D721Med (cell line): ENCODE measurements around the gene ADAM19.

Source experiments
- DNase-seq: peaks from one replicate; pipeline ENCODE4 v3.0.0; 2011; ENCODE audit warnings: low spot score; ENCODE audit not compliant: insufficient read length
- FAIRE-seq: peaks from 2 replicates; lab custom pipeline; 2011; peaks lifted over from hg19 to GRCh38; lab: Jason Lieb, UNC
- TF ChIP-seq, protein P1 (sequence below): IDR thresholded peaks from 2 replicates; pipeline ENCODE4 v1.5.1; 2012; ENCODE audit warnings: mild to moderate bottlenecking, control low read depth; ENCODE audit not compliant: insufficient read depth; ENCODE audit errors: missing control alignments

ADAM19 gene

DNA sequence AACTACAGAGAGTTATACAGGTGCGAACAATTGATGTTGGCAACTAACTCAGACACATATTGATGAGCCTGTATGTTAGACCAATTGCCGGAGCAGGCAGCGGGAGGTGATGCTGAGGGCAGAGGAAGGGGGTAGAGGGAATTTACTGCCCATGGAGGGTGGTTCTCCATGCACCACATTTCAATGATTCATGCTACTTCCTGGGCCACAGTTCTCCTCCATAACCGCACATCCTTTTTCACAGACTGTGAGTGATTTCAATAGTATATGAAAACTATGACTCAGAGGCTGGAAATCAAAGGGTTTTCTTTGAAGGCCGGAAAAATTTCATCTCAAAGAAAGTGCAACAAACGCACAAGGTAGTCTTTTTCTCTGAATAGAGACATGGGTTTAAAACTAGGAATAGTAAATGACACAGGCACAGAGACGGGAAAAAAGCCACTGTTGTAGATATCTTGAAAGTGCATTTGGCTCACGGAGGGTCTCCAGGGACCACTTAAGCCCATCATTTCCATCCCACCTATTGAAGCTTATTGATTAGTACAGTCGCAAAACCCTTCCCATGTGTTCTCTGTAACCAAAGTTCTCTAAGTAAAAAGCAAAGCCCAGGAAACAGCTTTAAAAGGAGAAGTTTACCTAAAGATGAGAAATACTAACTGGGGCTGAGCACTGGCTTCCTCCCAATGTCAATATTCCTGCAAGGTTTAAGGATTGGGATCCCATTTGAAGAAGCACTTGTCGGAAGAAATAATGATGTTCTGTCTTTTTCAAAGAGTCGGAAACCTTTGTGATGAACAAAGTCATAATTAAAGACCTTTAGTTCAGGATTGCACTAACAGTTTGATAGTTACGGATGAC is 28.0 kb upstream of the ADAM19 start:
- FAIRE-seq = no peak
- no peak for DNase-seq
- TF ChIP-seq, protein P1, sequence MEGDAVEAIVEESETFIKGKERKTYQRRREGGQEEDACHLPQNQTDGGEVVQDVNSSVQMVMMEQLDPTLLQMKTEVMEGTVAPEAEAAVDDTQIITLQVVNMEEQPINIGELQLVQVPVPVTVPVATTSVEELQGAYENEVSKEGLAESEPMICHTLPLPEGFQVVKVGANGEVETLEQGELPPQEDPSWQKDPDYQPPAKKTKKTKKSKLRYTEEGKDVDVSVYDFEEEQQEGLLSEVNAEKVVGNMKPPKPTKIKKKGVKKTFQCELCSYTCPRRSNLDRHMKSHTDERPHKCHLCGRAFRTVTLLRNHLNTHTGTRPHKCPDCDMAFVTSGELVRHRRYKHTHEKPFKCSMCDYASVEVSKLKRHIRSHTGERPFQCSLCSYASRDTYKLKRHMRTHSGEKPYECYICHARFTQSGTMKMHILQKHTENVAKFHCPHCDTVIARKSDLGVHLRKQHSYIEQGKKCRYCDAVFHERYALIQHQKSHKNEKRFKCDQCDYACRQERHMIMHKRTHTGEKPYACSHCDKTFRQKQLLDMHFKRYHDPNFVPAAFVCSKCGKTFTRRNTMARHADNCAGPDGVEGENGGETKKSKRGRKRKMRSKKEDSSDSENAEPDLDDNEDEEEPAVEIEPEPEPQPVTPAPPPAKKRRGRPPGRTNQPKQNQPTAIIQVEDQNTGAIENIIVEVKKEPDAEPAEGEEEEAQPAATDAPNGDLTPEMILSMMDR = no peak

DNA sequence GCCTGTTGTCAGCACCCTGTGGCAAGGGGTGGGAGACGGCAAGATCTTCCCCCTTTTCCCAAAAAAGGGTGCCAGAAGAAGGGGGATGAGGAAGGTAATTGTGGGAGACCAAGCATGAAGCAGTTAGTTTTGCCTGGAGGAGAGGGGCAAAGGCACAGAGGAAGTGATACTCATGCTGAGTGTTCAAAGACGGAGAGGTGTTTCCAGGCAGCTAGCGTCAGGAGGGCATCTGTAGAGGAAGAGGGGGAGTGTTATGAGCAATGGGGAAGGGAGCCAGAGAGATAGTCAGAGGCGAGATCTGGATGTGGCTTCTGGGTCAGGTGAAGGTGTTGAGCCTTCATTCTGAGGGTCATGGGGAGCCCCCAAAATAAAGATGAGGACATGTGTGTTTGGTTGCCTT is 26.9 kb upstream of the ADAM19 start:
- DNase-seq (no peak), FAIRE-seq (no peak)
- TF ChIP-seq, protein P1 = no peak

DNA sequence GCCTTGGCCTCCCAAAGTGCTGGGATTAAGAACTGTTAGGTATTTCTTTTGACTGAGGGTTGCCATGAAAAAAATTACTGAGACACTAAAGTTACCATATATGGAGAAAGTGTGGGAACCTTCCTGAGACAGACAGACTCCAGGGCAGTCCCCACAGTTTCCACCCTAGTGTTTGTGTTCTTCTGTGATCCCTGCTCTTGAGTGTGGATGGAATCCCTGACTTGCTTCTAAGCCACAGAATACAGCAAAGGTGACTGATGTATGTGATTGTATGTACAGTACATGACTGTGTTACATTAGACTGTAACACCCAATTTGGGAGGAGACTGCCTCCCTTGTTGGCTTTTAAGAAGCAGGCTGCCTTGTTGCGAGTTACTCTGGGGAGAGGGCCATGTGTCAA is 24.7 kb upstream of the ADAM19 start:
- FAIRE-seq (no peak), DNase-seq (no peak)
- TF ChIP-seq, protein P1 = no peak

DNA sequence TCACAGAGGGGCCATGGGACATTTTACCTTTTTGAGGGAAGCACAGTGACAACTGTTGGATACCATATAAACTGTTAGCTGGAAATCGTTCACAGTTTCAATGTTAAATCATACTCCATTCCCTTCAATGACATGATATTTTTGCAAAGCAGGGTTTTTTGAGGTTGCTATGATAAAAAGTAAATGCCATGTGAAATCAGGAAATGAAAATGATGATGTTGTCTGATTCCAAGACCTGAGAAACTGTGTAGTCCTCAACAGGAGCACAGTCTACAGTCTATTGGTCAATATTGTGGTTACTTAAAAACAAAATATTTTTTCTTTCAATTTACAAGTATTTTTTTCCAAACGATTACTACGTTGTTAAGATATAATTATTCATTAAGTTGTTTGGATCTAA is 24.0 kb upstream of the ADAM19 start:
- TF ChIP-seq, protein P1 = no peak
- FAIRE-seq = no peak
- DNase-seq = no peak

DNA sequence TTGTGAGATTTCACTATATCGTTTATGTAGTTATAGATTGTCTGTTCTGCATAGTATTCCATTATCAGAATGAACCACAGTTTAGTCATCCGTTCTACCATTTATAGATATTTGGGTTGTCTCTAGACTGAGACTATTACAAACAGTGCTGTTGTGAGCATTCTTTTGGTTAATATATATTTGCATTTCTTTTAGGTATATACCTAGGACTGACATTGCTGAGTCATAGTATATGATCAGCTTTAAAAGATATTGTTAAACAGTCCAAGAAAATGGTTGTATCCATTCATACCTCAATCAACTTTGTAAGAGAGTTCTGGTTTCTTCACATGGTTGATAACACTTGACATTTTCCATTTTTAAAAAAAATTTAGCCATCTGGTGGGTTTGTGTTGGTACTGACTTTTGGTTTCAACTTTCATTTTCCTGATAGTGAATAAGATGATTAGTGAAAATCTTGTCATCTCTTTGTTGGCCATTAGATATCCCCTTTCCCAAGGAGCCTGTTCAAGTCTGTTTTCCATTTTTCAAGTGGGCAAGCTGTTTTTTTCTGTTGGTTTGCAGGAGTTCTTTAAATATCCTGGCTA is 22.9 kb upstream of the ADAM19 start:
- FAIRE-seq (no peak), DNase-seq (no peak)
- TF ChIP-seq, protein P1 = no peak

DNA sequence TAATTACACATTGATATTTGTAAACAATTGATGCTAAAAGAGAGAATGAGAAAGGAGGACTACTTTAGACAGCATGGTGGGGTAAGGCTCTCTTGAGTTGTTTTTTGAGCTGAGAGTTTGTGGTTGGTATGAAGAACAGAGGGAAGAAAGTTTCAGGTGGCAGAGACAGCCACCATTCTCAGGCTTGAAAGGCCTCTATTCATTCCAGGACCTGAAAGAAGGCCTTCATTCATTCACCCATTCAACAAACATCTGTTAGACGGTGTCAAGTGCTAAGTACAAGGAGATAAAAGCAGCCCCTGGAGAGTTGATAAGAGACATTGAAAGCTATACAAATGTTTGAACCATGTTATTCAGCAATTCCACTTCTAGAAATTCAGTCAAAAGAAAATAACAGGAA is 21.7 kb upstream of the ADAM19 start:
- TF ChIP-seq, protein P1 = no peak
- DNase-seq (no peak), FAIRE-seq (no peak)

DNA sequence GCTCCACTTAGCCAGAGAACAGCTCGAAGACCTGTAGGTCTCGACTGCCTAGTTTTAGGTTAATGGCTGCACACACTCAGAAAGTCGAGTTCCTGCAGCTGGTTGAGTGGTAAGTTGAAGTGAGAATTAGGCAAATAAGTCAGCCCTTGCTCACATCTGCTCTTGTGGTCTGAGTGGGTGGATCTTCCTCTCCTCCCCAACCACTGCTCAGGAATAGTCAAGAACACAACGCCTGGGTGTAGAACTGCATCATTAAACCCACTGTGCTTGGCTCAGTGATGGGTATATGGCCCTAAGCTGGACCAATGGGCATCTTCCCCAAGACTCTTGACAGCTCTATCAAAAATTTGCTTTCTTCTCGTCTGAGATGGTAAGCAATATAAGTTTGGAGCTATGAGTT is 20.9 kb upstream of the ADAM19 start:
- FAIRE-seq (no peak), DNase-seq (no peak)
- TF ChIP-seq, protein P1 = no peak
